Karpas-422 (cell line): ENCODE measurements around the gene PSPH. TPM values are rescaled to one million over a fixed set of nuclear protein-coding genes. Genes with fewer than 3 reads are reported as not detected.
A peak's percentile ranks its signal among the peaks of the same experiment; 100 is the strongest.

Experiments
- DNase-seq: peaks from one replicate; pipeline ENCODE4 v3.0.0-alpha.2; 2015
- H2AFZ ChIP-seq: fragments of 200-600 bp; sonication (generic); 2 replicates; pipeline ENCODE4 v1.6.1; 2014; ENCODE audit warnings: antibody characterized with exemption, low read length, mixed read lengths
- H3K27ac ChIP-seq: fragments of 200-600 bp; sonication (generic); 2 replicates; pipeline ENCODE4 v1.5.1; 2014; ENCODE audit warnings: mild to moderate bottlenecking, low read length, moderate library complexity
- H3K27me3 ChIP-seq: fragments of 200-600 bp; sonication (generic); 2 replicates; pipeline ENCODE4 v1.6.1; 2014; ENCODE audit warnings: low read length, mixed read lengths
- H3K36me3 ChIP-seq: fragments of 200-600 bp; sonication (generic); 2 replicates; pipeline ENCODE4 v1.6.1; 2014; ENCODE audit warnings: low read length, mixed read lengths; ENCODE audit not compliant: insufficient read depth
- H3K4me1 ChIP-seq: fragments of 200-600 bp; sonication (generic); 2 replicates; pipeline ENCODE4 v1.6.1; 2014; ENCODE audit warnings: mild to moderate bottlenecking, low read length, mixed read lengths
- H3K4me2 ChIP-seq: fragments of 200-600 bp; sonication (generic); 2 replicates; pipeline ENCODE4 v1.6.1; 2014; ENCODE audit warnings: low read length, low read depth, mild to moderate bottlenecking; ENCODE audit not compliant: poor library complexity, severe bottlenecking
- H3K4me3 ChIP-seq: fragments of 200-600 bp; sonication (generic); 2 replicates; pipeline ENCODE4 v1.5.1; 2014; ENCODE audit warnings: mild to moderate bottlenecking, antibody characterized with exemption, low read length, mixed read lengths
- H3K79me2 ChIP-seq: fragments of 200-600 bp; sonication (generic); 2 replicates; pipeline ENCODE4 v1.6.1; 2014; ENCODE audit warnings: mild to moderate bottlenecking, low read length, mixed read lengths
- H3K9ac ChIP-seq: fragments of 200-600 bp; sonication (generic); 2 replicates; pipeline ENCODE4 v1.6.0; 2014; ENCODE audit warnings: low read length
- H3K9me2 ChIP-seq: fragments of 200-600 bp; sonication (generic), shearing (Covaris generic); replicated peaks from 2 replicates; pipeline ENCODE4 v1.6.0; 2014; ENCODE audit warnings: mild to moderate bottlenecking, low read length, moderate library complexity; ENCODE audit not compliant: insufficient read depth
- H3K9me3 ChIP-seq: fragments of 300-700, 200-600 bp; sonication (generic); 2 replicates; pipeline ENCODE4 v1.6.1; 2014; ENCODE audit warnings: low read length, mixed read lengths
- H4K20me1 ChIP-seq: fragments of 200-600 bp; sonication (generic); 2 replicates; pipeline ENCODE4 v1.6.1; 2014; ENCODE audit warnings: mild to moderate bottlenecking, antibody characterized with exemption, low read length, low read depth; ENCODE audit not compliant: insufficient read depth
- total RNA-seq: library from RNA; depleted of rRNA; stranded (reverse); fragments of >200 nt; shearing (Covaris generic); gene quantifications from 2 replicates; pipeline ENCODE4 v1.2.3, GENCODE V29; 2014; ENCODE audit warnings: low replicate concordance

PSPH gene
- total RNA-seq, 1 experiment from 2014 or later = 121 TPM

- peaks cover 17% of the 10 kb centered on the region for H3K36me3 ChIP-seq
- no peak overlapping the region for H3K27ac ChIP-seq
- no peak overlapping the region for H3K4me3 ChIP-seq
- no peaks in the 10 kb centered on the region for H3K27me3 ChIP-seq
- no peak overlapping the region for H3K4me2 ChIP-seq
- peaks cover 61% of the 10 kb centered on the region for H3K79me2 ChIP-seq
- no peaks in the 10 kb centered on the region for H3K9me2 ChIP-seq
- no peaks in the 10 kb centered on the region for H3K4me1 ChIP-seq
- no peak overlapping the region for H3K9ac ChIP-seq
- DNase-seq = no peak
- H4K20me1 ChIP-seq = no peaks in the 10 kb centered on the region
- no peak overlapping the region for H2AFZ ChIP-seq
- H3K9me3 ChIP-seq = no peaks in the 10 kb centered on the region
Measured at GRCh38 chr7:55975988-55976633, 75.1 kb downstream of the PSPH start.

- H3K4me2 ChIP-seq = no peak overlapping the region
- H3K9me2 ChIP-seq = no peaks in the 10 kb centered on the region
- H3K27me3 ChIP-seq = no peaks in the 10 kb centered on the region
- H3K79me2 ChIP-seq = peaks cover 81% of the 10 kb centered on the region
- no peak overlapping the region for H2AFZ ChIP-seq
- H3K4me3 ChIP-seq = no peak overlapping the region
- no peaks in the 10 kb centered on the region for H3K4me1 ChIP-seq
- peaks cover 6% of the 10 kb centered on the region for H3K36me3 ChIP-seq
- no peak for DNase-seq
- H3K9ac ChIP-seq = no peak overlapping the region
- no peaks in the 10 kb centered on the region for H3K9me3 ChIP-seq
- 0 out of 2 replicates have a peak, but pooled peaks cover 4% of the 10 kb centered on the region for H4K20me1 ChIP-seq
- no peak overlapping the region for H3K27ac ChIP-seq
Measured at GRCh38 chr7:55973747-55974250, 77.4 kb downstream of the PSPH start.

- H3K27ac ChIP-seq = no peak overlapping the region
- H2AFZ ChIP-seq = no peak overlapping the region
- no peaks in the 10 kb centered on the region; the same call in 1 of the 2 replicates for H3K4me1 ChIP-seq
- DNase-seq = no peak
- H3K4me2 ChIP-seq = no peak overlapping the region
- no peaks in the 10 kb centered on the region for H3K9me2 ChIP-seq
- no peak overlapping the region for H3K4me3 ChIP-seq
- no peaks in the 10 kb centered on the region for H3K27me3 ChIP-seq
- no peak overlapping the region for H3K9ac ChIP-seq
- H3K9me3 ChIP-seq = no peaks in the 10 kb centered on the region
- H3K79me2 ChIP-seq = peaks cover 88% of the 10 kb centered on the region
- no peaks in the 10 kb centered on the region for H3K36me3 ChIP-seq
- 0 out of 2 replicates have a peak, but pooled peaks cover 4% of the 10 kb centered on the region for H4K20me1 ChIP-seq
Measured at GRCh38 chr7:55970978-55971377, 80.3 kb downstream of the PSPH start.

GRCh38 chr7:55970561-55970960, 80.7 kb downstream of the PSPH start:
- Histone ChIP-seq H3K9ac (no peak overlapping the region), H3K4me1 (peaks cover 4% of the 10 kb centered on the region), H3K36me3 (no peaks in the 10 kb centered on the region), H3K27me3 (no peaks in the 10 kb centered on the region), H3K4me3 (no peak overlapping the region), H3K79me2 (peaks cover 88% of the 10 kb centered on the region), H3K9me2 (no peaks in the 10 kb centered on the region), H4K20me1 (0 out of 2 replicates have a peak, but pooled peaks cover 4% of the 10 kb centered on the region), H3K27ac (no peak overlapping the region), H2AFZ (no peak overlapping the region), H3K9me3 (no peaks in the 10 kb centered on the region), H3K4me2 (no peak overlapping the region)
- no peak for DNase-seq

- no peaks in the 10 kb centered on the region for H3K9me2 ChIP-seq
- peaks cover 87% of the 10 kb centered on the region for H3K79me2 ChIP-seq
- no peak overlapping the region for H3K4me2 ChIP-seq
- H3K4me3 ChIP-seq = no peak overlapping the region
- H3K9me3 ChIP-seq = no peaks in the 10 kb centered on the region
- no peak overlapping the region for H3K27ac ChIP-seq
- H3K4me1 ChIP-seq = peaks cover 8% of the 10 kb centered on the region
- H2AFZ ChIP-seq = no peak overlapping the region
- no peaks in the 10 kb centered on the region for H3K27me3 ChIP-seq
- no peak for DNase-seq
- 0 out of 2 replicates have a peak, but pooled peaks cover 4% of the 10 kb centered on the region for H4K20me1 ChIP-seq
- H3K36me3 ChIP-seq = no peaks in the 10 kb centered on the region
- no peak overlapping the region for H3K9ac ChIP-seq
Measured at GRCh38 chr7:55969391-55969790, 81.9 kb downstream of the PSPH start.

GRCh38 chr7:55966851-55967250, 84.4 kb downstream of the PSPH start:
- Histone ChIP-seq H3K9me2 (no peaks in the 10 kb centered on the region), H3K36me3 (no peaks in the 10 kb centered on the region), H3K27ac (no peak overlapping the region), H4K20me1 (0 out of 2 replicates have a peak, but pooled peaks cover 4% of the 10 kb centered on the region), H3K4me2 (no peak overlapping the region), H3K9me3 (no peaks in the 10 kb centered on the region), H3K4me3 (no peak overlapping the region), H3K27me3 (no peaks in the 10 kb centered on the region), H3K9ac (no peak overlapping the region), H3K4me1 (peaks cover 16% of the 10 kb centered on the region), H3K79me2 (peaks cover 69% of the 10 kb centered on the region), H2AFZ (no peak overlapping the region)
- DNase-seq = no peak

- Histone ChIP-seq H2AFZ (no peak overlapping the region), H3K4me3 (peak overlapping the region; percentile 84; the same call in 1 of the 2 replicates), H3K4me2 (peak overlapping the region; percentile 85), H3K79me2 (peaks cover 60% of the 10 kb centered on the region), H3K27ac (no peak overlapping the region), H3K27me3 (no peaks in the 10 kb centered on the region), H4K20me1 (0 out of 2 replicates have a peak, but pooled peaks cover 3% of the 10 kb centered on the region), H3K36me3 (no peaks in the 10 kb centered on the region), H3K9ac (no peak overlapping the region), H3K9me3 (no peaks in the 10 kb centered on the region), H3K4me1 (peaks cover 16% of the 10 kb centered on the region), H3K9me2 (no peaks in the 10 kb centered on the region)
- no peak for DNase-seq
Measured at GRCh38 chr7:55965805-55966421, 85.3 kb downstream of the PSPH start.

GRCh38 chr7:55965100-55965470, 86.2 kb downstream of the PSPH start:
- peak overlapping the region; percentile 86 for H3K9ac ChIP-seq
- H3K27ac ChIP-seq = peak overlapping the region; percentile 50
- H3K4me1 ChIP-seq = peaks cover 16% of the 10 kb centered on the region
- no peaks in the 10 kb centered on the region for H3K36me3 ChIP-seq
- no peaks in the 10 kb centered on the region for H3K9me2 ChIP-seq
- H2AFZ ChIP-seq = 0 out of 2 replicates have a peak overlapping the region, but pooled peaks have one; percentile 44
- H3K4me3 ChIP-seq = peak overlapping the region; percentile 84
- H3K79me2 ChIP-seq = peaks cover 52% of the 10 kb centered on the region
- H3K4me2 ChIP-seq = peak overlapping the region; percentile 85
- no peaks in the 10 kb centered on the region for H3K27me3 ChIP-seq
- peak; percentile 73 for DNase-seq
- no peaks in the 10 kb centered on the region for H3K9me3 ChIP-seq
- no peaks in the 10 kb centered on the region for H4K20me1 ChIP-seq
